DOHH2 (cell line): ENCODE measurements around the gene ELAVL3.

Experiments used
- H3F3A ChIP-seq: fragments of 200-600 bp; sonication (generic), shearing (Covaris generic); 2 replicates; pipeline ENCODE4 v1.6.0; 2016; ENCODE audit warnings: antibody characterized with exemption, mild to moderate bottlenecking; ENCODE audit not compliant: control insufficient read depth, insufficient read depth
- H3K27ac ChIP-seq: fragments of 200-600 bp; sonication (generic); 2 replicates; pipeline ENCODE4 v1.5.1; 2014; ENCODE audit warnings: low read depth, mild to moderate bottlenecking, low read length, moderate library complexity
- H3K27me3 ChIP-seq: fragments of 200-600 bp; sonication (generic); 2 replicates; pipeline ENCODE4 v1.6.1; 2014; ENCODE audit warnings: mild to moderate bottlenecking, low read length, mixed read lengths; ENCODE audit not compliant: control insufficient read depth
- H3K36me3 ChIP-seq: fragments of 200-600 bp; sonication (generic); 2 replicates; pipeline ENCODE4 v1.6.1; 2014; ENCODE audit warnings: mild to moderate bottlenecking, low read length, moderate library complexity, mixed read lengths; ENCODE audit not compliant: control insufficient read depth
- H3K4me1 ChIP-seq: fragments of 200-600 bp; sonication (generic); 2 replicates; pipeline ENCODE4 v1.6.1; 2014; ENCODE audit warnings: mild to moderate bottlenecking, low read length, mixed read lengths; ENCODE audit not compliant: control insufficient read depth
- H3K4me2 ChIP-seq: fragments of 200-600 bp; sonication (generic); 2 replicates; pipeline ENCODE4 v1.6.0; 2014; ENCODE audit warnings: mild to moderate bottlenecking, low read length, moderate library complexity
- H3K4me3 ChIP-seq: fragments of 200-600 bp; sonication (generic); 2 replicates; pipeline ENCODE4 v1.5.1; 2014; ENCODE audit warnings: mild to moderate bottlenecking, low read length, mixed read lengths
- H3K79me2 ChIP-seq: fragments of 200-600 bp; sonication (generic); 2 replicates; pipeline ENCODE4 v1.6.1; 2014; ENCODE audit warnings: mild to moderate bottlenecking, low read length, mixed read lengths; ENCODE audit not compliant: control insufficient read depth
- H3K9me2 ChIP-seq: fragments of 200-600 bp; sonication (generic); replicated peaks from 2 replicates; pipeline ENCODE4 v1.6.1; 2014; ENCODE audit warnings: mild to moderate bottlenecking, low read length, mixed read lengths; ENCODE audit not compliant: control insufficient read depth
- H3K9me3 ChIP-seq: fragments of 200-600 bp; sonication (generic); 2 replicates; pipeline ENCODE4 v1.6.1; 2014; ENCODE audit warnings: antibody characterized with exemption, low read length, mixed read lengths; ENCODE audit not compliant: control insufficient read depth, insufficient read depth
- H4K20me1 ChIP-seq: fragments of 200-600 bp; sonication (generic); 2 replicates; pipeline ENCODE4 v1.6.0; 2014; ENCODE audit warnings: low read depth, mild to moderate bottlenecking, antibody characterized with exemption, low read length, moderate library complexity; ENCODE audit not compliant: control insufficient read depth, insufficient read depth
- CTCF ChIP-seq: fragments of 200-600 bp; sonication (generic); IDR thresholded peaks from one replicate; pipeline ENCODE4 v1.5.1; 2014; ENCODE audit warnings: antibody characterized with exemption, mild to moderate bottlenecking, low read depth, low read length; ENCODE audit not compliant: poor library complexity, severe bottlenecking
- EZH2phosphoT487 ChIP-seq: fragments of 200-600 bp; sonication (generic); IDR thresholded peaks from 2 replicates; pipeline ENCODE4 v1.6.1; 2017; ENCODE audit warnings: borderline replicate concordance, mild to moderate bottlenecking, antibody characterized with exemption, low read length, moderate library complexity, mixed read lengths

The ELAVL3 gene

GRCh38 chr19:11483366-11484111 is 2.7 kb upstream of the ELAVL3 start:
- Histone ChIP-seq H3K27me3 (no peaks in the 10 kb centered on the region; the same call in 1 of the 2 replicates), H3K4me3 (no peak overlapping the region), H3K27ac (no peak overlapping the region), H3K4me2 (no peak overlapping the region), H3K9me2 (no peaks in the 10 kb centered on the region), H4K20me1 (no peaks in the 10 kb centered on the region), H3F3A (no peaks in the 10 kb centered on the region), H3K4me1 (peaks cover 19% of the 10 kb centered on the region), H3K36me3 (no peaks in the 10 kb centered on the region), H3K79me2 (no peaks in the 10 kb centered on the region), H3K9me3 (no peaks in the 10 kb centered on the region)
- TF ChIP-seq CTCF, result no peak
- TF ChIP-seq EZH2phosphoT487, result no peak

GRCh38 chr19:11482384-11483050 is 1.7 kb upstream of the ELAVL3 start:
- TF ChIP-seq CTCF, result peak; percentile 81
- no peak for TF ChIP-seq EZH2phosphoT487
- peak overlapping the region; percentile 52 for H3K4me3 ChIP-seq
- peaks cover 19% of the 10 kb centered on the region for H3K4me1 ChIP-seq

GRCh38 chr19:11481534-11482383 is 913 bp upstream of the ELAVL3 start:
- Histone ChIP-seq H3K4me2 (peak overlapping the region; percentile 68), H3K4me3 (peak overlapping the region; percentile 52), H3K9me2 (no peaks in the 10 kb centered on the region), H3K79me2 (no peaks in the 10 kb centered on the region), H3K9me3 (no peaks in the 10 kb centered on the region), H4K20me1 (no peaks in the 10 kb centered on the region), H3F3A (no peaks in the 10 kb centered on the region), H3K27ac (no peak overlapping the region), H3K4me1 (peaks cover 19% of the 10 kb centered on the region), H3K27me3 (peaks cover 3% of the 10 kb centered on the region), H3K36me3 (no peaks in the 10 kb centered on the region)
- TF ChIP-seq CTCF (no peak), EZH2phosphoT487 (no peak)

More at GRCh38 chr19:11482384-11483050, 1.7 kb upstream of the ELAVL3 start:
- Histone ChIP-seq H3K27ac (no peak overlapping the region), H4K20me1 (no peaks in the 10 kb centered on the region), H3K27me3 (no peaks in the 10 kb centered on the region; the same call in 1 of the 2 replicates), H3K9me3 (no peaks in the 10 kb centered on the region), H3F3A (no peaks in the 10 kb centered on the region), H3K4me2 (peak overlapping the region; percentile 68), H3K9me2 (no peaks in the 10 kb centered on the region), H3K79me2 (no peaks in the 10 kb centered on the region), H3K36me3 (no peaks in the 10 kb centered on the region)
